ENCODE measurements around the gene NFKBIA. TPM values are rescaled to one million over a fixed set of nuclear protein-coding genes. Genes with fewer than 3 reads are reported as not detected.

The NFKBIA gene
- total RNA-seq, 2 donors from 2014 or later: 366 to 378 TPM

- H3K9me3 ChIP-seq: no peaks in the 10 kb centered on the region
- H3K27me3 ChIP-seq (replicated peaks; ENCODE audit: insufficient read depth): no peaks in the 10 kb centered on the region
- ATAC-seq (ENCODE audit: insufficient number of reproducible peaks, low FRiP score, low read depth): no peak
- DNase-seq (ENCODE audit: low spot score): no peak
- H3K27ac ChIP-seq: peak overlapping the region; percentile 98 to 99
- H3K36me3 ChIP-seq: peaks cover 32% of the 10 kb centered on the region
- TF ChIP-seq CTCF (IDR thresholded peaks at IDR 0.05): no peak
- H3K4me3 ChIP-seq: peak overlapping the region; percentile 88
- peaks cover 26 to 30% of the 10 kb centered on the region in 2 donors for H3K4me1 ChIP-seq (ENCODE audit: control insufficient read depth in 1 of 2, low read depth in 2 of 2)
Measured at GRCh38 chr14:35405304-35405996, 901 bp upstream of the NFKBIA start.

- no peaks in the 10 kb centered on the region for H3K27me3 ChIP-seq (replicated peaks; ENCODE audit: insufficient read depth)
- H3K4me1 ChIP-seq (ENCODE audit: control insufficient read depth in 1 of 2, low read depth in 2 of 2): peaks cover 40 to 46% of the 10 kb centered on the region in 2 donors
Measured at GRCh38 chr14:35403603-35404448, 723 bp downstream of the NFKBIA start.

GRCh38 chr14:35403114-35403602 is 1.4 kb downstream of the NFKBIA start:
- Histone ChIP-seq H3K27ac (peak overlapping the region; percentile 82 to 99), H3K4me1 (ENCODE audit: control insufficient read depth in 1 of 2, low read depth in 2 of 2) (peaks cover 45 to 53% of the 10 kb centered on the region in 2 donors), H3K36me3 (peaks cover 49% of the 10 kb centered on the region), H3K4me3 (peak overlapping the region; percentile 88), H3K9me3 (no peaks in the 10 kb centered on the region), H3K27me3 (replicated peaks; ENCODE audit: insufficient read depth) (no peaks in the 10 kb centered on the region)
- no peak for TF ChIP-seq CTCF (IDR thresholded peaks at IDR 0.05)
- DNase-seq (ENCODE audit: low spot score): no peak
- no peak for ATAC-seq (ENCODE audit: insufficient number of reproducible peaks, low FRiP score, low read depth)

More at GRCh38 chr14:35403603-35404448, 723 bp downstream of the NFKBIA start:
- TF ChIP-seq CTCF (IDR thresholded peaks at IDR 0.05): no peak
- DNase-seq (ENCODE audit: low spot score) (peak; percentile 85), ATAC-seq (ENCODE audit: insufficient number of reproducible peaks, low FRiP score, low read depth) (peak; percentile 83)
- Histone ChIP-seq H3K4me3 (peak overlapping the region; percentile 88), H3K9me3 (no peaks in the 10 kb centered on the region), H3K36me3 (peaks cover 47% of the 10 kb centered on the region), H3K27ac (peak overlapping the region; percentile 98 to 99)

GRCh38 chr14:35402323-35403113 is 2.0 kb downstream of the NFKBIA start:
- peaks cover 45 to 58% of the 10 kb centered on the region in 2 donors for H3K4me1 ChIP-seq (ENCODE audit: control insufficient read depth in 1 of 2, low read depth in 2 of 2)
- DNase-seq (ENCODE audit: low spot score) (no peak), ATAC-seq (ENCODE audit: insufficient number of reproducible peaks, low FRiP score, low read depth) (no peak)
- peak overlapping the region; percentile 82 to 99 for H3K27ac ChIP-seq
- H3K9me3 ChIP-seq: no peaks in the 10 kb centered on the region
- H3K27me3 ChIP-seq (replicated peaks; ENCODE audit: insufficient read depth): no peaks in the 10 kb centered on the region
- peak overlapping the region; percentile 88 for H3K4me3 ChIP-seq
- no peak for TF ChIP-seq CTCF (IDR thresholded peaks at IDR 0.05)
- peaks cover 49% of the 10 kb centered on the region for H3K36me3 ChIP-seq
